Lung (tissue), 12 donors: Measurements from ENCODE around the gene DHX15. TPM values are rescaled to one million over a fixed set of nuclear protein-coding genes. Genes with fewer than 3 reads are reported as not detected.

Experiments used
- ATAC-seq: fragments of 200-7000 bp; cut with Tn5 transposase; one replicate; pipeline ENCODE4 v1.9.1; 2020; ENCODE audit warnings: moderate number of reproducible peaks; ENCODE audit not compliant: insufficient read depth, low FRiP score
- DNase-seq, 3 donors: peaks; one replicate each; pipeline ENCODE4 v3.0.0-alpha.2; 2013 to 2017
- H3K27ac ChIP-seq, 2 donors: one replicate each; pipeline ENCODE4 v1.5.1; 2013; ENCODE audit warnings: mild to moderate bottlenecking in 2 of 2, moderate library complexity in 2 of 2, control low read depth in 1 of 2, inconsistent platforms in 1 of 2, low read depth in 1 of 2, low read length in 1 of 2
- H3K27me3 ChIP-seq, 3 donors: one replicate each; pipeline ENCODE4 v1.5.1; 2013; ENCODE audit warnings: low read length in 2 of 3; ENCODE audit not compliant: control insufficient read depth in 3 of 3, insufficient read depth in 3 of 3
- H3K36me3 ChIP-seq, 4 donors: one replicate each; pipeline ENCODE4 v1.5.1; 2013; ENCODE audit warnings: low read length in 4 of 4, mild to moderate bottlenecking in 1 of 4, moderate library complexity in 1 of 4; ENCODE audit not compliant: control insufficient read depth in 4 of 4, insufficient read depth in 4 of 4
- H3K4me1 ChIP-seq, 5 donors: one replicate each; pipeline ENCODE4 v1.5.1; 2013; ENCODE audit warnings: low read length in 5 of 5, mild to moderate bottlenecking in 2 of 5, moderate library complexity in 1 of 5; ENCODE audit not compliant: control insufficient read depth in 5 of 5, insufficient read depth in 5 of 5
- H3K4me3 ChIP-seq: one replicate; pipeline ENCODE4 v1.5.1; 2013; ENCODE audit warnings: mild to moderate bottlenecking, control low read depth, moderate library complexity
- H3K9ac ChIP-seq, 2 donors: one replicate each; pipeline ENCODE4 v1.5.1; 2013; ENCODE audit warnings: low read length in 2 of 2, control low read depth in 1 of 2; ENCODE audit not compliant: insufficient read depth in 1 of 2
- H3K9me3 ChIP-seq, 4 donors: one replicate each; pipeline ENCODE4 v1.5.1; 2013; ENCODE audit warnings: low read length in 3 of 4, mild to moderate bottlenecking in 1 of 4, moderate library complexity in 1 of 4; ENCODE audit not compliant: control insufficient read depth in 4 of 4, insufficient read depth in 3 of 4
- WGBS, 2 donors: extraction: QIAGEN DNeasy Blood & Tissue Kit; methylation state at CpG; one replicate each; pipeline ENCODE4 v1.1.7; 2013; 5-methylcytosine and 5-hydroxymethylcytosine counted together
- polyA plus RNA-seq, 2 donors: library from polyadenylated mRNA; stranded (reverse); fragments of 200-250 nt; gene quantifications; one replicate each; pipeline ENCODE4 v1.2.1, GENCODE V29; 2013
- total RNA-seq, 2 donors: library from RNA; depleted of rRNA in 1 of 2; stranded (reverse); fragments of >200 nt in 1 of 2; gene quantifications; one replicate each; pipeline ENCODE4 v1.2.1, GENCODE V29; 2014 to 2021
- TF ChIP-seq, protein P1 (sequence below): IDR thresholded peaks from 2 replicates; pipeline ENCODE4 v1.5.1; 2012; ENCODE audit warnings: mild to moderate bottlenecking; ENCODE audit errors: control extremely low read depth, extremely low read depth
- donor health status: control.
- donor health status: control.
- donor health status: Bipolar disorder and iron deficiency.
- donor health status: healthy.
- donor health status: DM: yes; HTN: yes; CAD: no.

DHX15 gene
- total and polyA plus RNA-seq, 4 donors = 60.3 to 292 (median 88.0) TPM

DNA sequence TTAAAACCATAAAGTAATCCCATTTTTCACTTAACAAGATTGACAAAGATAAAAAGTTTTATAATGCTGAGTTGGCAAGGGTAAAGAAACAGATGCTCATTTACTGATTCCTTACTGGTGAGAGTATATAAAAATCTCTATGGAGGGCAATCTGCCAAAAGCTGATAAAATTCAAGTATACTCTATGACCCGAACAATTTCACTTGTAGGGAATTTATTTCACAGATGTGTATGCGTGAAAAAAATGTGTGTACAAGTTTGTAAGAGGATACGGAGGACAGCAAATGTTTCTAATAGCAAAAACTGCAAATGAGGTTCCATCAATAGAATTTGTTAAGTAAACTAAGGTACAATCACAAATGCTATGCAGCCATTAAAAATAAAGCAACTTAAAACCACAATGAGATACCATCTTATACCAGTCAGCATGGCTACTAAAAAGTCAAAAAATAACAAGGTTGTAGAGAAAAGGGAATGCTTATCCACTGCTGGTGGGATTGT lies 23.4 kb downstream of the DHX15 start:
- ATAC-seq (no peak), DNase-seq (peak in 1 of 3 donors; percentile 34)
- peaks cover 0 to 4% (median 0%) of the 10 kb centered on the region in 4 donors for H3K9me3 ChIP-seq
- WGBS, 2 donors = 64 to 75% methylated on average over 3 of the region's 3 CpGs
- H3K36me3 ChIP-seq = peaks cover 0 to 14% (median 6%) of the 10 kb centered on the region in 4 donors
- H3K27ac ChIP-seq = no peak overlapping the region
- no peaks in the 10 kb centered on the region for H3K27me3 ChIP-seq
- peaks cover 0 to 18% (median 0%) of the 10 kb centered on the region in 5 donors for H3K4me1 ChIP-seq
- TF ChIP-seq, protein P1, sequence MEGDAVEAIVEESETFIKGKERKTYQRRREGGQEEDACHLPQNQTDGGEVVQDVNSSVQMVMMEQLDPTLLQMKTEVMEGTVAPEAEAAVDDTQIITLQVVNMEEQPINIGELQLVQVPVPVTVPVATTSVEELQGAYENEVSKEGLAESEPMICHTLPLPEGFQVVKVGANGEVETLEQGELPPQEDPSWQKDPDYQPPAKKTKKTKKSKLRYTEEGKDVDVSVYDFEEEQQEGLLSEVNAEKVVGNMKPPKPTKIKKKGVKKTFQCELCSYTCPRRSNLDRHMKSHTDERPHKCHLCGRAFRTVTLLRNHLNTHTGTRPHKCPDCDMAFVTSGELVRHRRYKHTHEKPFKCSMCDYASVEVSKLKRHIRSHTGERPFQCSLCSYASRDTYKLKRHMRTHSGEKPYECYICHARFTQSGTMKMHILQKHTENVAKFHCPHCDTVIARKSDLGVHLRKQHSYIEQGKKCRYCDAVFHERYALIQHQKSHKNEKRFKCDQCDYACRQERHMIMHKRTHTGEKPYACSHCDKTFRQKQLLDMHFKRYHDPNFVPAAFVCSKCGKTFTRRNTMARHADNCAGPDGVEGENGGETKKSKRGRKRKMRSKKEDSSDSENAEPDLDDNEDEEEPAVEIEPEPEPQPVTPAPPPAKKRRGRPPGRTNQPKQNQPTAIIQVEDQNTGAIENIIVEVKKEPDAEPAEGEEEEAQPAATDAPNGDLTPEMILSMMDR = no peak
- H3K4me3 ChIP-seq = no peak overlapping the region
- no peak overlapping the region for H3K9ac ChIP-seq

DNA sequence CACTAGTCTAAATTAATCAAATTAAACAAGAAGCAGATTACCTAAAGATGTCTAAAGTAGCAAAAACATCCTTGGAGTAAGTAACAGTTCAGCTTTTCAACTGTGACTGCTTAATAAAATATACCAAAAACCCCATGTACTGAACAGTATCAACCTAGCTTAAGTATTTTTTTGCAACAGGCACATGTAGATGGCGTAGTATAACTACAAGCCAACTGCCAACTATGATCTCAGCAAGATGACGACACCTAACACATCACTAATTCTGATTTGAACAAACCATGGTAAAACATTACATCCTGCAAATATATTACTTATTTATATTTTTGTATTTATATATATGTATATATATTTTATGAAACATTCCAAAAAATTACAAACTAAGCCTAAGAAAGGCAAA lies 24.5 kb downstream of the DHX15 start:
- H3K4me1 ChIP-seq = peaks cover 0 to 18% (median 0%) of the 10 kb centered on the region in 5 donors
- no peak for ATAC-seq
- TF ChIP-seq, protein P1 = no peak

DNA sequence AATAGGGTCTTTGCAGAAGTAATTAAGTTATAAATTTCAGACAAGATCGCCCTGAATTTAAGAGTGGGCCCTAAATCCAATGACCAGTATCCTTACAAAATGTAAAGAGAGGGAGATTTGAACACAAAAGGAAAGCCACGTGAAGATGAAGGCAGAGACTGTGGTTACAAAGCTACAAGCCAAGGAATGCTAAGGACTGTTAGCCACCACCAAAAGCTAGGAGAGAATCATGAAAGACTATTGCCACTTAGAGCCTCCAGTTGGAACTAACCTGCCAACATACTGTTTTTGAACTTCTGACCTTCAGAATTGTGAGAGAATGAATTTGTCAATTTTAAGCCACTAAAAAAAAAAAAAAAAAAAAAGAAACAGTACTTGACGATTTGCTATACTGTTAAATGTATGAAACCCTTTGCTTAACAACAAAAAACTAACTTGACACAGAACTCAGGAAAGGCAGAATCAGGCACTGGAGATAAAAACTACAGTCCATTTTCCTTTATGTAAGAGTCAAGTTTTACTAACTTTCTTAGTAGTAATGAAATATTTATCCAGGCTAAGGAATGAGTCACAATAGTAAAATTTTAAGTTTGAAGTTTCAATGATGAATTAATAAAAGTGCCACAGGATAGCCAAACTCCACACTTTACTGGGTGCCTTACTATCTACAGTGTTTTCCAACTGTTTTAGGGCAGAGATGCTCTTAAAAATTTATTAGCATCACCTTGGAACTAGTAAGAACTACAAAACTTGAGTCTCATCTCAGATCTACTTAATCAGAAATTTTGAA lies 25.1 kb downstream of the DHX15 start:
- no peaks in the 10 kb centered on the region for H3K27me3 ChIP-seq
- no peak for ATAC-seq
- DNase-seq = no peak
- TF ChIP-seq, protein P1 = no peak
- H3K4me1 ChIP-seq = peaks cover 0 to 15% (median 0%) of the 10 kb centered on the region in 5 donors
- peaks cover under 1 to 24% (median 10%) of the 10 kb centered on the region in 4 donors for H3K36me3 ChIP-seq
- H3K27ac ChIP-seq = no peak overlapping the region
- H3K4me3 ChIP-seq = no peak overlapping the region
- no peak overlapping the region for H3K9ac ChIP-seq
- WGBS, 2 donors = 75 to 83% methylated on average over 3 of the region's 3 CpGs
- peaks cover 0 to 4% (median 0%) of the 10 kb centered on the region in 4 donors for H3K9me3 ChIP-seq

More for the DNA sequence above, 24.5 kb downstream of the DHX15 start:
- H3K9ac ChIP-seq = no peak overlapping the region
- no peak overlapping the region for H3K4me3 ChIP-seq
- H3K27me3 ChIP-seq = no peaks in the 10 kb centered on the region
- H3K36me3 ChIP-seq = peaks cover 0 to 19% (median 8%) of the 10 kb centered on the region in 4 donors
- peak in 1 of 3 donors; percentile 29 for DNase-seq
- WGBS, 2 donors = 70 to 82% methylated on average over 2 of the region's 2 CpGs
- H3K27ac ChIP-seq = no peak overlapping the region
- peaks cover 0 to 4% (median 0%) of the 10 kb centered on the region in 4 donors for H3K9me3 ChIP-seq
